GM19324 (cell line): ENCODE data around the gene PPP1R7.
"Not testable (repeated sequence)": the region's sequence is repeated elsewhere in the genome, so short reads cannot be mapped to it uniquely, and the experiment has no call there.

Experiments
- ATAC-seq: cut with Tn5 transposase; IDR thresholded peaks from one replicate; pipeline ENCODE4 v1.9.1; 2021; ENCODE audit warnings: mild to moderate bottlenecking, moderate library complexity; ENCODE audit not compliant: unreplicated experiment, low FRiP score

Gene PPP1R7, protein sequence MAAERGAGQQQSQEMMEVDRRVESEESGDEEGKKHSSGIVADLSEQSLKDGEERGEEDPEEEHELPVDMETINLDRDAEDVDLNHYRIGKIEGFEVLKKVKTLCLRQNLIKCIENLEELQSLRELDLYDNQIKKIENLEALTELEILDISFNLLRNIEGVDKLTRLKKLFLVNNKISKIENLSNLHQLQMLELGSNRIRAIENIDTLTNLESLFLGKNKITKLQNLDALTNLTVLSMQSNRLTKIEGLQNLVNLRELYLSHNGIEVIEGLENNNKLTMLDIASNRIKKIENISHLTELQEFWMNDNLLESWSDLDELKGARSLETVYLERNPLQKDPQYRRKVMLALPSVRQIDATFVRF

DNA sequence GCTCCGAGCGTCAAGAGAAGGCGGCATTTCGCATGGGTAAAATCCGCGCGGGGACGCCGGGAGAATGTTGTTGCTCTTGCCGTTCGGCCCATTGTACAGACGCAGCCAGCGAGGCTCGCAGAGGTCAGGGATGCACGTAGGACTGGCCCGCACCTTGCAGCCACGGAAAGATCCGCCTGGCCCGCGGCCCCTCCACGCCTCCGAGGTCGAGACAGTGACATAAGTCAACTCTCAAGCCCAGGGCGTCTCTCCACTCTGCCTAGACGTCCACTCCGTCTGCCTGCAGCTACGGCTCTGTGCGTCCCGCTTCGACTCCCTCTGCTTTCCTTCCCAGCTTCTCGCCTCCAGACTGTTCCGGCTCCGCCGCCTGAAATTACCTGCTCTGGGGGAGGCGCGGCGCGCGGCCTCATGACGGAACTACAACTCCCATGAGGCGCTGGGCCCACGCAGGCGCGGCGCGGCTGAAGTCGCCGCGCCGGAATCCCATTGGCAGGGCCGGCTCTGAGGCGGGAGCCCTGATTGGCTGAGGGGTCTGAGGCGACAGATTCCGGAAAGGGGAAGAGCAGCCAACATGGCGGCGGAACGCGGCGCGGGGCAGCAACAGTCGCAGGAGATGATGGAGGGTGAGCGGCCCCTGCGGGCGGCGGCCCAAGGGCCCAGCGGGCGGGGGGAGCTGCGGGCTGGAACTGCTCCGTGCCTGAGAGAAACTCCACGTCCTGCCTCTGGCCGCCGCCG is at the start of gene PPP1R7:
Gene PPP1R7, plus strand, starts transcription at position 543 of the 735 bp plus-strand sequence. Its CDS starts 29 bp downstream, at position 572.
- peak; percentile 77 for ATAC-seq

DNA sequence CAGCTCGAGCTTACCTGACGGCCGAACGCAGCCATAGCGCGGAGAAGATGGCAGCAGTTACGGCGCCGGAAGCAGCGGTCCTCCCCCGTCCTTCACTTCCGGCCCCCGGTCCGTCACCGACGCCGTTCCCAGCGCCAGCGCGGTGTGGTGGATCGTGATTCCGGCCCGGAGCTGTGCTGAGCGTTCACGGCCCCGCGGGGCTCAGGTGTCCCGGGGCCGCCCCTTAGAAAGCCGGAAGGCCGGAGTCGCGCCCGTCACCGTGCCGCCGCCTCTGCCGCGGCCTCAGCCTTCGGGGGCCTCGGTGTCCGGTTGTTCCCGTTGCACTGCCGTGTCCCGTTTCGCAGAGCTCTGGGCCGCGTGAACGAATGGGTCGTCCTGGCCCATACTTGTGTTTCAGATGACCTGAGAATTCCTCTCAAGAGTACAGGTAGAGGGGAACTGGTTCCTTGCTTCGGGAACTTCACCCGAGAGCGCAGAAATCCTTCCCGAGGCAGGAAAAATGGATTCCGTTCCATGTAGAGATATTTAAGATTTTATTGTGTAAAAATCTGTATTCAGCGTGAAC is 47.9 kb upstream of the PPP1R7 start, which contains the start of gene MTERF4:
Gene MTERF4, minus strand, starts transcription at position 49 of the 565 bp plus-strand sequence. Its CDS starts 14 bp downstream, at position 35.
- peak; percentile 84 for ATAC-seq

DNA sequence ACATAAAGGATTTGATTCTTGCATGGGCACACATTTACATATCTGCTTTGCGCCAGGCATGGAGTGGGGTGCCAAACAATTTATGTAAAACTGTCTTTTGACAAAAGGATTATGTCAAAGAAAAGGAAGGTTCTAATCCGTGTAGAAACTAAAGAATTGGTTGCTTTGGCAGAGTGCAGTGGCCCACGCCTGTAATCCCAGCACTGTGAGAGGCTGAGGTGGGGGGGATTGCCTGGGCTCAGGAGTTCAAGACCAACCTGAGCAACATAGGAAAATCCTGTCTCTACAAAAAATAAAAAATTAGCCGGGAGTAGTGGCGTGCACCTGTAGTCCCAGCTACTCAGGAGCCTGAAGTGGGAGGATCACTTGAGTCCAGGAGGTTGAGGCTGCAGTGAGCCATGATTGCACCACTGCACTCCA is 47.1 kb upstream of the PPP1R7 start:
- no peak for ATAC-seq

DNA sequence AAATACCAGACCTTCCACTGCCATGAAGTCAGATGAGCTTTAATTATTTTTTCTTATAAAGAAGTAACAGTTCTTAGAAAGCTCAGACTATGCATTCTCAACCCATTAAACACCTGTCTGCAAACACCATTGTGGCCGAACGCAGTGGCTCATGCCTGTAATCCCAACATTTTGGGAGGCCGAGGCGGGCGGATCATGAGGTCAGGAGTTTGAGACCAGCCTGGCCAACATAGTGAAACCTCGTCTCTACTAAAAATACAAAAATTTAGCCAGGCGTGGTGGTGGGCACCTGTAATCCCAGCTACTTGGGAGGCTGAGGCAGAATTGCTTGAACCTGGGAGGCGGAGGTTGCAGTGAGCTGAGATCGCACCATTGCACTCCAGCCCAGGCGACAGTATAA is 45.7 kb upstream of the PPP1R7 start:
- ATAC-seq: not testable (repeated sequence)

DNA sequence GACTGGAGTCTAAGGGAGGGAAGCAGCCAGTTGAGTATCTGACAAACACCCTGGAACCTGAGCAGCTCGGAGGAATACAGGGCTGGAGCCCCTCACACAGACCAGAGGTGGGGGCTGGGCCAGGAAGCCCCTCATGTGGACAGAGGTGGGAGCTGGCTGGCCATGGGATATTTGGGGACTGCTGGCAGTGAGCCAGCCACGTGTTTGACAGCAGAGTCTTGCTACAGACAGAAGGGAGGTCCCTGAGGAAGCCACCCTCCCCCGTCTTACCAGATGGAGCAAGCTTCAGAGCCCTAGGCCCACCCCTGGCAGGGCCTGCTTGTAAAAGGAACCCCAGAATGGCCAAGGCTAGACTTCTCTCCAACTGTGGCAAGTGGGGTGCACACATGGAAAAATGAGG is 44.6 kb upstream of the PPP1R7 start:
- ATAC-seq: no peak

DNA sequence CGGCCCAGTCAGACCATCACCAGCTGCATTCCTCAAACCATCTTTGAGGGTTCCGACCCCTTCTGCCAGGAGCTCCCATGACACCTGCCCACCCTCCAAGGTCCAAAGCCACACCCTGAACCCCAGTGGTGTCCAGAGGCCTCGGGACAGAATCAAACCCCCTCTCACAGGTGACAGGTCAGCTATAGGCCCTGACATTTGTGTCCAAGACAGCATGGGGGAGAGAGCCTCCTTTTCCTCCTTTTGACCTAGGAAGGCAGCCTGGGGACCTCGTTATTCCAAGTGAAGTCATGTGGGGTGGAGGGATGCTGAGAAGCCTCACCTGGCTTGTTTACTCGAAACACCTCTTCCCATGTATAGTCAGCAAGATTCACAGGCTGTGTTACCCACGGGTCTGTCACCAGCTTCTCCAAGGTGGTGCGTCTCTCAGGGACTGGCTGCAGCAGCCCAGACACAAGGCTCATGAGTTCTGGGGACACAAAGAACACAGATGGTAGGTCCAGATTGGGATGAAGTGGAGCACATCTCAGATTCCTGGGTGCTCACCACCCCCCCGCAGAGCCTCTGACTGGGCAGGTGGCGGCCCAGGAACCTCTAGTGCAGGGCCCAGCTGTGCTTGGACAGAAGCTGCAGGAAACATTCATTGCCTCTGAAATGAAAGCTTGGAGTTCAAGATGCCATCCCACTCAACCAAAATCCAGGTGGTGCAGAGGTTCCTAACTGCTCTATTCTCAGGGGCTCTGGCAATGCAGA is 43.1 kb upstream of the PPP1R7 start:
- no peak for ATAC-seq

DNA sequence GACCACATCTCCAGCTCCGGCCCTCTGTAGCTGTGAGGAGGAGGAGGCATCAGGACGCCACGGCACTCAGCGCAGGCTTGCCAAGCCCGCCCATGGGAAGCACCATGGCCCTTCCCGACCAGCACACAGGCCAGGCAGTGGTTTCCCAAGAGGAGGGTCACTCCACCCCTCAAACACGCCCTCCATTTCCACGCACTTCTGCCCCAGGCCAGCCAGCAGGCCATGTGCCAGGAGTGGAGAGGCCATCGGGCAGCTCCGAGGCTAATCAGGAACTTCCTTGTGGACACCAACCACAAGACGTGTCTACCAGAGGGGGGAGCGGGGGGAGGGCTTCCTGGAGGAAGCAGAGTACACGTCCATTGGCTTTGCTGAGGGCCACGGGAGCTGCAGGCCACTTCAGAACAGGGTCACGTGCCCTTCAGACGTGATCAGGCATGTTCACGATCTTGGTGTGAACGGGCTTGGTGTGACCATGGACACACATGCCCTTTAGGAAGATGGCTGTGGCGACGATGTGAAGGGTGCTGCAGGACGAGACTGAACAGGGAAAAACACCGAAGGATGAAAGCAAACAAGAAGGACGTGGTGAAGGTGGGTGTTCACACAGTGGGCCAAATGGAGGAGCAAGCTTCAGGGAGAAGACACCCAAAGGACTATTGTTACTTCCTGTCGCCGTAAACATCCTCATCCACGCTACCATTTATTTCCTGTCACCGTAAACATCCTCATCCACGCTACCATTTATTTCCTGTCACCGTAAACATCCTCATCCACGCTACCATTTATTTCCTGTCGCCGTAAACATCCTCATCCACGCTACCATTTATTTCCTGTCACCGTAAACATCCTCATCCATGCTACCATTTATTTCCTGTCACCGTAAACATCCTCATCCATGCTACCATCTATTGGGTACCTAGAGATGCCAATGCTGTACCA is 41.7 kb upstream of the PPP1R7 start:
- ATAC-seq: no peak

DNA sequence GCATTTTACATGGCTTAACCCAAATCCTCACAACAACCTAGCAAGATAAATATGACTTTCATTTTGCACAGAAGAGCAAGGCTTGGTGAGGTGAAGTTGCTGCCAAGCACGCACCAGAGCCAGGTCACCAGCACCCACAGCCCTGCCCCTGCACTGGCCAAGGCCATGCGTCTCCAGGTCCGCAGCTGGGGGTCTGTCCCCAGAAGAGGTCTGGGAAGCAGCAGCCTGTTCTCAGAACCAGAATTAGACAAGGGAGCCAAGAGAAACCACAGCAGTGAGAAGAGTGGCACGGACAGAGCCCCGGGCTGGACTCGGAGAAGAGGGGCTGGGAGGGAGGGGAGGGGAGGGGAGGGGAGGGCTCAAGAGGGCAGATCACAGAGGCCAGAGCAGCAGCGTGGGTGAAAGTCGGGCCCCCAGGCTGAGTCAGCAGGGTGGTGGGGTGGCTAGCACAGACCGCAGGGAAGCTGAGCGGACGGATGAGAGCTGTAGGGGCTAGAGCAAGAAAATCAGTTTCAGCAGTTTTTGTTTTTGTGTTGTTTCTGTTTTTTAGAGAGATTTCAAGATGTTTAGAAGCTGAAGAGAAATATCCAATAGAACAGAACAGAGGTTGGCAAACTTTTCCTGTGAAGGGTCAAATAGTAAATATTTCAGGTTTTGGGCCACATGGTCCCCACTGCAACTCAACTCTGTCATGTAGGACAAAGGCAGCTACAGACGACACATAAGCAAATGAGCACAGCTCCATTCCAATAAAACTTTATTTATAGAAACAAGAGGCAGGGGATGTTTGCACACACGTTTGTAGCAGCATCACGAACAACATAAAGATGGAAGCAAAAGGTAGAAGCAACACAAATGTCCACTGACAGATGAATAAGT is 40.8 kb upstream of the PPP1R7 start:
- ATAC-seq: no peak

DNA sequence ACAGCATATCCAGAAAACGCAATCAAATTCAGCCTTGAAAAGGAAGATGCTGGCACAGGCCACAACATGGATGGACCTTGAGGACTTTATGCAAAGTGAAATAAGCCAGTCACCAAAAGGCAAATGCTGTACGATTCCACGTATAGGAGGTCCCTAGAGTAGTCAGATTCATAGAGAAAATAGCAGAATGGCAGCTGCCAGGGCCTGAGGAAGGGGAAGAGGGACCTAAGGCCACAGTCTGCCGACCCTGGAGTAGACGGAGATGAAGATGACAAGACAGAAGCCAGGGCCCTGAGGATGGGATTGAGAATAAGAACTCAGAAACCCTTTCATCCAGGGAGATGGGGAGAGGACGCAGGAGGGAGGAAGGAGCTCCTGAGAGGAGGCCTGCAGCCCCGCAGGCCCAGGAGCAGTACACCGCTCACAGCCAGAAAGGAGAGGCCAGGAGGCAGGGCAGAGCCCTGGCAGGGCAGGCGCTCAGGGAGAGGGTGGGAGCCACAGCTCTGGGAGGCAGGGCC is 40.1 kb upstream of the PPP1R7 start:
- no peak for ATAC-seq

DNA sequence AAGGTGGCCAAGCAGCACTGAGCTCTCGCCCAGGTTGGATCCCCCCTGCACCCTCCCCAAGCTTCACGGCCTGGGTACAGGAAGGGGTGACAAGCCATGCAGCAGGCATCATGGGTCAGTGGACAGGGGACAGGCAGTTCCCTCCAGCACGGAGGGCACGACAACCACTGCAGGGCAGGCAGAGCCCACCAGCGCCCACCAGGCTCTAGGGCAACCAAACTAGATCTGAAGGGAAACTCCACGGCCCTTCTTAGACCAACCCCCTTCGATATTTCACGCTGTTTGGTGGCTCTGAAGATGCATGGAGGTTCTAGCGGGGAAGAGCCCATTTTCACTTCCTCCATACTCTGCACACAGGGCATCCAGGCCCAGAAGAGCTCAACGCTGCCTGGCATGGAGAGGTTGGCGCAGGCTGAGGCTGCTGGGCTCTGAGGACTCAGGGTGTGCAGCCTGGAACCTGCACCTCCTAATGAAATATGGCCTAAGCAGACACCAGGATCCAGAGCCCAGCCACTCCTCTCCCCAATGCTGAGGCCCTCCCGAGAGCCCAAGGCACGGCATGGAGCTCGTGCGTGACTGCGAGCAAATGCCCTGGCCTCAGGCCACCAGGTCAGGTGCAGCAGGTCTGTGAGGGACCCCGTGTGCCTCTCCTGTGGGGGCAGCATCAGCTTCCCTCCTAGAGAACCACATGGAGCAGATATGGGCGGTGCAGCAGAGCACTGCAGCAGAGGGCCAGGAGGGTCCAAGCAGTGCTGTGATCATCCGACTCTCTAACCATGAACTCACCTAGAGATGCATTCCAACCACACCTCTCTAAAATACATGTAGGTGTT is 39.4 kb upstream of the PPP1R7 start:
- ATAC-seq: peak; percentile 48

DNA sequence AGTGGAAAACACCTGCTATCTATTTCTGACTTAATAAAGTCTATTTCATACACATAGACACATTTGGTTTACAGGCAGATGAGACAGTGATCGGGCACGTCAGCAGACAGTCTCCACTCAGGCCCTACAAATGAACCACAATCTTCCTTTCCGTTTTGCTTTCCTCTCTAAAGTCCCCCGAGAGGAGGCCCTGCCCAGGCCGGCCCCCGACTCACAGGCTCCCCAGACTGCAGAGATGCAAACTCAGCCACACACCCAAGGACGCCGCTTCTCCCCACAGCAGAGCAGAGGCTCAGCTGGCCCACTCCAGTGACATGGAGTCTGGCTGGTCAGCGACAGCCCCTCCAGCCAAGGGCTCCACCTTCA is 38.8 kb upstream of the PPP1R7 start:
- peak; percentile 44 for ATAC-seq

DNA sequence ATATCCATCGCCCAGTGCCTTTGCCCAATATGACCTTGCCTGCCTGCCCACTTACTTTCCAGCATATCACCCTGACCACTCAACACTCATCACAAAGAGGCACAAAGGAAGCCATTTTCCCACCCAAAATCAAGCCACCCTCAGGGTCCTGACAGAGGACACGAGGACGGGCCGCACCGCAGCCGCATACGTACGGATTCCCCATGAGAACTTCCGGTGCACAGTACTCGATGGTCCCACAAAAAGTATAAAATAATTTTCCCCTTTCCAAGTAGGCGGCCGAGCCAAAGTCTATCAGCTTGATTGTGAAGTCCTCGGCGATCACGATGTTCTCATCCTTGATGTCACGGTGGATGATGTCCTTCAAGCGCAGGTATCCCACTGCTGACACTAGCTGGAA is 38.2 kb upstream of the PPP1R7 start:
- no peak for ATAC-seq

DNA sequence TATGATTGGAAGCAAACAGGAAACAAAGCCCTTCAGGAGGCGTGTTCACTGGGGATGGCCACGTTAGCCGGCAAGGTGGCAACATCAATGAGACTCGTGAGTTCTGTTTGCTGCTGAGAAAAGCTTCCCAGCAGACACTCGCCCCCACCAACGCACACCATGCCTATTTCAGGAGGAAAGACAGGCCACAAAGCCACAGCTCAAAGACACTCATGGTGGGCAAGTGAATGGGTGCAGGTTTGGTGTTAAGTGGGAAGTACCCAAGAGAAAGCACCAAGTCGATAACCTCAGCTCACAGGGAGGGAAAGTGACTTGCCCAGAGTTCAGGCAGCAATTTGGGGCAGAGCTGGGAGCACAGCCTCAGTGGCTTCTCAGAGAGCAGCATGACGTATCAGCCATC is 37.7 kb upstream of the PPP1R7 start:
- ATAC-seq: no peak

DNA sequence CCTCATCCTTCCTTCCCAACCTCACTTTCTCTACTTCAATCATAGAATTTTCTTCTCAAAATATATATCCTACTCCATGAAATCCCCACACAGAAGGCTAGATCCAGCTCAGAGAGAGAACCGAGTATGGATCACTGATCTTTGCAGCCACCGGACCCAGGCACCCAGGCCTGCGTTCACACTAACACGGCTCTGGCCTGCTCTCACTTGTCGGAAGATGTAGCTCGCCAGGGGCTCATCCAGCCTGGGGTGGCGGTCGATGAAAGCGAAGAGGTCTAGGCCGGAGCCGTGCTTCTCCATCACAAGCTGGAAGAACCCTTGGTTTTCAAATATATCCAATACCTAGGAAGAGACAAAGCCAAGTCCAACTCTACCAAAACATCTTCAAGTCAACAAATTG is 35.4 kb upstream of the PPP1R7 start:
- ATAC-seq: no peak

DNA sequence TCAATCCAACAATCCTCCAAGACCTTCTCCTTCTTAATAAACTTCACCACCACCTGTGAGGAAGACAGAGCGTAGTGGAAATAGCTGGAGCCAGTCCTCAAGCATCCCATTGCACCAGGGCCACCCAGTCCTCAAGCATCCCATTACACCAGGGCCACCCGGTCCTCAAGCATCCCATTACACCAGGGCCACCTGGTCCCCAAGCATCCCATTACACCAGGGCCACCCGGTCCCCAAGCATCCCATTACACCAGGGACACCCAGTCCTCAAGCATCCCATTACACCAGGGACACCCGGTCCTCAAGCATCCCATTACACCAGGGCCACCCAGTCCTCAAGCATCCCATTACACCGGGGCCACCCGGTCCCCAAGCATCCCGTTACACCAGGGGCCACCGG is 34.9 kb upstream of the PPP1R7 start:
- ATAC-seq: no peak

DNA sequence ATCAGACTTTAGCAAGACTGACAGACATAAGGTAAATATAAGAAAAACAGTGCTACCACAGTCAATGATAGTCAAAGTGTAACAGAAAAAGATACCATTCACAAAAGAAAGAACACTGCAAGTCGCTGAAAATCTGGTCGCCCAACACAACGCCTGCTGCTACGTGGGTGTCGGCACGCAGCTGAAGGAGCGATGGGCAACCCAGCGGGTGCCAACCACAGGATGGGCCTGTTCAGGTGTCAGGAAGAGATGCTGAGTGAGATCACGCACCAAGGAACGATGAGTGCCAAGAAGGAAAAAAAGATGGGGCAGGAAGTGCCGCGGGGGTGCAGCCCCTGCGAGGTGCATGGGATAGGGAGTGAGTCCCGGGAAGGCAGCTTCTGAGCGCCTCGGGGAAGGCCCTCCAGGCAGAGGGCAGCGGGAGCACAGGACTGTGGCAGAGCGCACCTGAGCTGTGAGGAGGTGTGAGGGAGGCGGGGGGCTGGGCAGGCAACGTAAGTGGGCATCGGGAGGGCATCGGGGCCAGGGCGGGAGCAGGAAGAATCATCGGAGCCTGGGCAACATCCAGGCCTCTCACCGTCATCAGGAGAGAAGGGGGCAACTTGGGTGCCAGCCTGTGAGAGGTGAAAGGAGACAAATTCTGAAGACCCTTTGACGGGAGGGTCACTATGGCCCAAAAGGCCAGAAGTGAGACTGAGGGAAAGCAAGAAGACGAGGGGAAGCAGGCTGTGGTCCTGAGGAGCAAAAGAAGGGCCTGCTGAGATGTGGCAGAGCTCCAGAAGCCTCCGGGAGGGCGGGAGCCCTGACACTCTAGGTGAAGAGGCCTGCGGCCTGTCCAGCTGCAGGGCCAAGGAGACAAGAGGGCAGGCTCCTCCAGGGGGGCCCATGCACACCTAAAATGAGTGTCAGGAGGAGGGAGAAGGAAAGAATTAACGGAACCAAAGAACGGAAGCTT is 33.4 kb upstream of the PPP1R7 start:
- no peak for ATAC-seq
